Keratinocyte (primary cell): ENCODE data around the gene MNDA.

Source experiments
- EZH2 ChIP-seq: IDR thresholded peaks from one replicate; pipeline ENCODE4 v1.6.1; 2012; ENCODE audit warnings: inconsistent platforms, mild to moderate bottlenecking, low read length, moderate library complexity
- TF ChIP-seq, protein P1 (sequence below), 3 experiments: IDR thresholded peaks in 1 of 3; conservative IDR thresholded peaks in 1 of 3; optimal IDR thresholded peaks in 1 of 3; 2 replicates in 2 of 3; 3 replicates in 1 of 3; pipeline versions ENCODE3 to v1.5.1; 2011; ENCODE audit warnings: low read length in 3 of 3, mild to moderate bottlenecking in 3 of 3, moderate library complexity in 2 of 3, control low read depth in 1 of 3, inconsistent platforms in 1 of 3; ENCODE audit not compliant: insufficient read depth in 2 of 3; ENCODE audit errors: extremely low read depth in 1 of 3

GRCh38 chr1:158821723-158822122 is 9.4 kb upstream of the MNDA start:
- TF ChIP-seq, protein P1, sequence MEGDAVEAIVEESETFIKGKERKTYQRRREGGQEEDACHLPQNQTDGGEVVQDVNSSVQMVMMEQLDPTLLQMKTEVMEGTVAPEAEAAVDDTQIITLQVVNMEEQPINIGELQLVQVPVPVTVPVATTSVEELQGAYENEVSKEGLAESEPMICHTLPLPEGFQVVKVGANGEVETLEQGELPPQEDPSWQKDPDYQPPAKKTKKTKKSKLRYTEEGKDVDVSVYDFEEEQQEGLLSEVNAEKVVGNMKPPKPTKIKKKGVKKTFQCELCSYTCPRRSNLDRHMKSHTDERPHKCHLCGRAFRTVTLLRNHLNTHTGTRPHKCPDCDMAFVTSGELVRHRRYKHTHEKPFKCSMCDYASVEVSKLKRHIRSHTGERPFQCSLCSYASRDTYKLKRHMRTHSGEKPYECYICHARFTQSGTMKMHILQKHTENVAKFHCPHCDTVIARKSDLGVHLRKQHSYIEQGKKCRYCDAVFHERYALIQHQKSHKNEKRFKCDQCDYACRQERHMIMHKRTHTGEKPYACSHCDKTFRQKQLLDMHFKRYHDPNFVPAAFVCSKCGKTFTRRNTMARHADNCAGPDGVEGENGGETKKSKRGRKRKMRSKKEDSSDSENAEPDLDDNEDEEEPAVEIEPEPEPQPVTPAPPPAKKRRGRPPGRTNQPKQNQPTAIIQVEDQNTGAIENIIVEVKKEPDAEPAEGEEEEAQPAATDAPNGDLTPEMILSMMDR (optimal IDR thresholded peaks at IDR 0.05 in 1 of 3, IDR thresholded peaks at IDR 0.05 in 1 of 3, conservative IDR thresholded peaks at IDR 0.05 in 1 of 3; ENCODE audit: extremely low read depth in 1 of 3, insufficient read depth in 2 of 3, low read length in 3 of 3): no peak
- no peak for TF ChIP-seq EZH2
